CD14-positive monocyte (primary cell): ENCODE measurements around the gene NKAIN2. TPM values are rescaled to one million over a fixed set of nuclear protein-coding genes. Genes with fewer than 3 reads are reported as not detected.

Source experiments
- DNase-seq, 3 donors: peaks; one replicate each; pipeline ENCODE4 v3.0.0-alpha.2; 2011 to 2022
- H2AFZ ChIP-seq: 2 replicates; pipeline ENCODE4 v1.6.0; 2012; ENCODE audit warnings: mild to moderate bottlenecking, low read depth, low read length, inconsistent platforms; ENCODE audit not compliant: insufficient read depth, poor library complexity, severe bottlenecking
- H3K27ac ChIP-seq, 2 donors: 1 replicate in 1 of 2; 2 replicates in 1 of 2; pipeline ENCODE4 v1.5.1; 2012 to 2013; ENCODE audit warnings: low read length in 2 of 2, control low read depth in 1 of 2, inconsistent platforms in 1 of 2, low read depth in 1 of 2, mild to moderate bottlenecking in 1 of 2
- H3K27me3 ChIP-seq, 2 donors: one replicate each; pipeline versions ENCODE4 v1.6.0 to v1.6.1; 2011 to 2013; ENCODE audit warnings: low read length in 2 of 2; ENCODE audit not compliant: control insufficient read depth in 2 of 2, insufficient read depth in 2 of 2
- H3K36me3 ChIP-seq, 2 donors: replicated peaks in 1 of 2; 1 replicate in 1 of 2; 2 replicates in 1 of 2; pipeline versions ENCODE4 v1.5.1 to v1.6.1; 2012 to 2013; ENCODE audit warnings: low read length in 2 of 2, control low read depth in 1 of 2, inconsistent platforms in 1 of 2, mild to moderate bottlenecking in 1 of 2; ENCODE audit not compliant: insufficient read depth in 2 of 2, control insufficient read depth in 1 of 2
- H3K4me1 ChIP-seq, 2 donors: 1 replicate in 1 of 2; 2 replicates in 1 of 2; pipeline versions ENCODE4 v1.5.1 to v1.6.1; 2012 to 2013; ENCODE audit warnings: low read length in 2 of 2, control low read depth in 1 of 2, inconsistent platforms in 1 of 2, mild to moderate bottlenecking in 1 of 2, moderate library complexity in 1 of 2; ENCODE audit not compliant: insufficient read depth in 2 of 2, control insufficient read depth in 1 of 2
- H3K4me2 ChIP-seq: replicated peaks from 2 replicates; pipeline ENCODE3; 2012; ENCODE audit warnings: low read length, moderate library complexity, mild to moderate bottlenecking; ENCODE audit not compliant: poor library complexity, severe bottlenecking; ENCODE audit errors: extremely low read depth
- H3K4me3 ChIP-seq, 3 experiments: fragments of 200-600 bp in 1 of 3; sonication (generic) in 1 of 3; replicated peaks in 1 of 3; 1 replicate in 2 of 3; 2 replicates in 1 of 3; pipeline ENCODE4 v1.5.1; 2011 to 2013; ENCODE audit warnings: low read length in 3 of 3, mild to moderate bottlenecking in 3 of 3, control low read depth in 2 of 3, low read depth in 2 of 3, inconsistent platforms in 1 of 3, moderate library complexity in 1 of 3
- H3K79me2 ChIP-seq: 2 replicates; pipeline ENCODE4 v1.6.0; 2012; ENCODE audit warnings: mild to moderate bottlenecking, control low read depth, inconsistent platforms, low read length, moderate library complexity; ENCODE audit not compliant: insufficient read depth
- H3K9ac ChIP-seq: 2 replicates; pipeline ENCODE4 v1.6.0; 2017; ENCODE audit warnings: low read length, mild to moderate bottlenecking; ENCODE audit not compliant: insufficient read depth, poor library complexity, severe bottlenecking
- H3K9me3 ChIP-seq, 2 donors: replicated peaks in 1 of 2; 1 replicate in 1 of 2; 2 replicates in 1 of 2; pipeline versions ENCODE4 v1.5.1 to v1.6.1; 2012 to 2013; ENCODE audit warnings: low read length in 2 of 2, control low read depth in 1 of 2; ENCODE audit not compliant: control insufficient read depth in 1 of 2, insufficient read depth in 1 of 2
- H4K20me1 ChIP-seq: 2 replicates; pipeline ENCODE4 v1.6.0; 2012; ENCODE audit warnings: mild to moderate bottlenecking, low read length, control low read depth, moderate library complexity; ENCODE audit not compliant: insufficient read depth
- H3K27ac Mint-ChIP-seq, 7 donors: one replicate each; pipeline ENCODE4 v1.8.0; 2020; ENCODE audit warnings: mild to moderate bottlenecking in 7 of 7, mixed read lengths in 7 of 7, moderate library complexity in 6 of 7, inconsistent platforms in 2 of 7
- H3K27me3 Mint-ChIP-seq, 3 donors: one replicate each; pipeline ENCODE4 v1.8.0; 2021 to 2022; ENCODE audit warnings: low read depth in 3 of 3, mild to moderate bottlenecking in 3 of 3, mixed read lengths in 3 of 3, moderate library complexity in 3 of 3, inconsistent platforms in 1 of 3
- H3K36me3 Mint-ChIP-seq, 2 donors: one replicate each; pipeline ENCODE4 v1.8.0; 2020; ENCODE audit warnings: mixed read lengths in 2 of 2, inconsistent platforms in 1 of 2, mild to moderate bottlenecking in 1 of 2
- H3K4me1 Mint-ChIP-seq: one replicate; pipeline ENCODE4 v1.8.0; 2020; ENCODE audit warnings: mild to moderate bottlenecking, mixed read lengths
- H3K4me3 Mint-ChIP-seq, 2 donors: one replicate each; pipeline ENCODE4 v1.8.0; 2020; ENCODE audit warnings: mild to moderate bottlenecking in 2 of 2, mixed read lengths in 2 of 2, moderate library complexity in 1 of 2
- H3K9me3 Mint-ChIP-seq, 7 donors: one replicate each; pipeline ENCODE4 v1.8.0; 2020 to 2022; ENCODE audit warnings: mixed read lengths in 7 of 7, mild to moderate bottlenecking in 6 of 7, moderate library complexity in 6 of 7, inconsistent platforms in 2 of 7
- WGBS: methylation state at CpG from one replicate; pipeline ENCODE4 v1.1.5; 2013; ENCODE audit warnings: missing lambda C conversion rate; ENCODE audit not compliant: insufficient coverage; 5-methylcytosine and 5-hydroxymethylcytosine counted together
- intact Hi-C, 2 donors: fragments of 100-400 bp; cut with micrococcal nuclease; formaldehyde crosslinking; loops; one replicate each; pipeline versions ENCODE4 v1.15.0 to v1.15.1; 2023
- polyA plus RNA-seq, 3 donors: library from polyadenylated mRNA; depleted of rRNA in 1 of 3; unstranded in 2 of 3; stranded (reverse) in 1 of 3; fragments of 300-500 nt in 2 of 3; fragments of >200 nt in 1 of 3; fragmentation: Illumina TruSeq in 2 of 3; gene quantifications; 1 replicate in 2 of 3; 2 replicates in 1 of 3; pipeline ENCODE4 v1.2.3, GENCODE V29; 2012 to 2021
- TF ChIP-seq, protein P1 (sequence below): fragments of 200-600 bp; IDR thresholded peaks from one replicate; pipeline ENCODE4 v1.8.0; 2022; ENCODE audit warnings: antibody characterized with exemption, mild to moderate bottlenecking

The NKAIN2 gene
- polyA plus RNA-seq, 3 donors = not detected

DNA sequence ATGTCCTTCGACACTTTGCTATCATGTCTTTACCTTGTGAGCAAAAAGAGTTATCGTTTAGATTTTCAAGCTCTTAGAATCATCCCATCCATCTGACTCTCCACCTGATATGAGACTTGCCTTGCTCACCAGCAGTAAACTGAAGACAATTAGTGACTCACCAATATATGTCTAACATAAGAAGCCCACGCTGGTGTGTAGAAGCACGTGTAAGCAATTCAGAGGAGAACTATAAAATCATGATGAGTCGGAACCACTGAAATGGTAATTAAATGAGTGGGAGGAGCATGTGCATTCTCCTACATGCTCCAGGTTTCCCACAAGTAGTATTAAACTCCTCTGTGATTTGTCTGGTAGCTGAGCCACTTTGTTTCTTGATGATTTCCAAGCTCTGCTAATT lies 977.0 kb downstream of the NKAIN2 start:
- H3K4me1 Mint-ChIP-seq = no peaks in the 10 kb centered on the region
- no peaks in the 10 kb centered on the region for H3K36me3 Mint-ChIP-seq
- Histone ChIP-seq H3K9ac (no peak overlapping the region), H3K27ac (no peak overlapping the region), H3K79me2 (no peaks in the 10 kb centered on the region), H3K4me1 (no peaks in the 10 kb centered on the region), H3K4me2 (no peak overlapping the region), H3K4me3 (no peak overlapping the region), H3K27me3 (no peaks in the 10 kb centered on the region), H3K9me3 (no peaks in the 10 kb centered on the region), H3K36me3 (no peaks in the 10 kb centered on the region), H4K20me1 (no peaks in the 10 kb centered on the region), H2AFZ (no peak overlapping the region)
- no CpG with 5 or more reads among the region's 5 CpGs for WGBS
- no peak for DNase-seq
- H3K4me3 Mint-ChIP-seq = no peak overlapping the region
- TF ChIP-seq, protein P1, sequence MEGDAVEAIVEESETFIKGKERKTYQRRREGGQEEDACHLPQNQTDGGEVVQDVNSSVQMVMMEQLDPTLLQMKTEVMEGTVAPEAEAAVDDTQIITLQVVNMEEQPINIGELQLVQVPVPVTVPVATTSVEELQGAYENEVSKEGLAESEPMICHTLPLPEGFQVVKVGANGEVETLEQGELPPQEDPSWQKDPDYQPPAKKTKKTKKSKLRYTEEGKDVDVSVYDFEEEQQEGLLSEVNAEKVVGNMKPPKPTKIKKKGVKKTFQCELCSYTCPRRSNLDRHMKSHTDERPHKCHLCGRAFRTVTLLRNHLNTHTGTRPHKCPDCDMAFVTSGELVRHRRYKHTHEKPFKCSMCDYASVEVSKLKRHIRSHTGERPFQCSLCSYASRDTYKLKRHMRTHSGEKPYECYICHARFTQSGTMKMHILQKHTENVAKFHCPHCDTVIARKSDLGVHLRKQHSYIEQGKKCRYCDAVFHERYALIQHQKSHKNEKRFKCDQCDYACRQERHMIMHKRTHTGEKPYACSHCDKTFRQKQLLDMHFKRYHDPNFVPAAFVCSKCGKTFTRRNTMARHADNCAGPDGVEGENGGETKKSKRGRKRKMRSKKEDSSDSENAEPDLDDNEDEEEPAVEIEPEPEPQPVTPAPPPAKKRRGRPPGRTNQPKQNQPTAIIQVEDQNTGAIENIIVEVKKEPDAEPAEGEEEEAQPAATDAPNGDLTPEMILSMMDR = no peak
- H3K27ac Mint-ChIP-seq = no peak overlapping the region
- intact Hi-C loops = no loop called here
- no peaks in the 10 kb centered on the region for H3K27me3 Mint-ChIP-seq
- H3K9me3 Mint-ChIP-seq = peaks cover 0 to 5% (median 2%) of the 10 kb centered on the region in 7 donors

DNA sequence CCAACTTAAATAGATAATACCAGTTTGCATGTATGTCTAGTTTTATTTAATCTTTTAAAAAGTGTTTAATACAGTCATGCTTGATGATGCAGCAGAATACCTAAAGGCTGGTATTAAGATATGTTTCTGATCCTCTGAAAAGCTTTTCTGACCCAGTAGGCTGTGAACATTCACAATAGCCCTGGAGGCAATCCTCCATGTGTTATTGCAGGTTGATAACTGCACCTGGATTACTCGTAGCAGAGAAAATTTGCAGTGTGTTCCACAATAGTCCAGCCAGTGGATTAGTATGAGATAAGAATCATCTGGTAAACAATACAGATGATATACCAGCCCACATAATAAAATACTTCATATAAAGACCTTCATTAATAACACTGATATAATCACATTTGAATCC lies 979.7 kb downstream of the NKAIN2 start:
- peaks cover 0 to 5% (median 2%) of the 10 kb centered on the region in 7 donors for H3K9me3 Mint-ChIP-seq
- Histone ChIP-seq H2AFZ (no peak overlapping the region), H3K36me3 (no peaks in the 10 kb centered on the region), H3K4me2 (no peak overlapping the region), H3K9ac (no peak overlapping the region), H3K4me1 (no peaks in the 10 kb centered on the region), H3K27ac (no peak overlapping the region), H3K27me3 (no peaks in the 10 kb centered on the region), H3K79me2 (no peaks in the 10 kb centered on the region), H4K20me1 (no peaks in the 10 kb centered on the region), H3K9me3 (no peaks in the 10 kb centered on the region), H3K4me3 (no peak overlapping the region)
- no CpG with 5 or more reads among the region's 1 CpG for WGBS
- H3K27ac Mint-ChIP-seq = no peak overlapping the region
- no peaks in the 10 kb centered on the region for H3K36me3 Mint-ChIP-seq
- no peak overlapping the region for H3K4me3 Mint-ChIP-seq
- no peaks in the 10 kb centered on the region for H3K27me3 Mint-ChIP-seq
- DNase-seq = no peak
- TF ChIP-seq, protein P1 = no peak
- intact Hi-C loops = no loop called here
- H3K4me1 Mint-ChIP-seq = no peaks in the 10 kb centered on the region
